OCI-LY7 (cell line): Measurements from ENCODE around the gene PTGDR. TPM values are rescaled to one million over a fixed set of nuclear protein-coding genes. Genes with fewer than 3 reads are reported as not detected.

Experiments
- BruUV-seq: library from RNA; stranded (reverse); fragments of 400-500 nt; replicated peaks from 2 replicates; lab custom pipeline; 2021; lab: Mats Ljungman, UMichigan
- CTCF ChIA-PET: fragments of 300-600 bp; sonication (Branson Sonifier 250); formaldehyde crosslinking; loops from one replicate; lab custom pipeline; 2022; ENCODE audit warnings: antibody characterized with exemption; ENCODE audit not compliant: unreplicated experiment; lab: Charles Lee
- POLR2A ChIA-PET: fragments of 300-600 bp; sonication (Branson Sonifier 250); formaldehyde crosslinking; loops from one replicate; lab custom pipeline; 2022; ENCODE audit warnings: antibody characterized with exemption; lab: Charles Lee
- DNase-seq: peaks from one replicate; pipeline ENCODE4 v3.0.0-alpha.2; 2015; ENCODE audit warnings: low spot score
- H2AFZ ChIP-seq: fragments of 200-600 bp; sonication (generic), shearing (Covaris generic); 2 replicates; pipeline ENCODE4 v1.6.1; 2014; ENCODE audit warnings: mild to moderate bottlenecking, antibody characterized with exemption, low read length, moderate library complexity
- H3K27ac ChIP-seq: fragments of 200-600 bp; sonication (generic); 2 replicates; pipeline ENCODE4 v1.5.1; 2014; ENCODE audit warnings: mixed run types, low read depth, mild to moderate bottlenecking, moderate library complexity, low read length, inconsistent platforms; ENCODE audit not compliant: poor library complexity, severe bottlenecking
- H3K36me3 ChIP-seq: fragments of 200-600 bp; sonication (generic); 2 replicates; pipeline ENCODE4 v1.6.1; 2014; ENCODE audit warnings: mild to moderate bottlenecking, antibody characterized with exemption, low read length, moderate library complexity, mixed read lengths; ENCODE audit not compliant: insufficient read depth
- H3K4me1 ChIP-seq: fragments of 200-600 bp; sonication (generic); 2 replicates; pipeline ENCODE4 v1.5.1; 2014; ENCODE audit warnings: mild to moderate bottlenecking, low read length; ENCODE audit not compliant: insufficient read depth, poor library complexity, severe bottlenecking
- H3K4me2 ChIP-seq: fragments of 200-600 bp; sonication (generic); 2 replicates; pipeline ENCODE4 v1.6.1; 2014; ENCODE audit warnings: mild to moderate bottlenecking, low read length
- H3K4me3 ChIP-seq: fragments of 200-600 bp; sonication (generic); 2 replicates; pipeline ENCODE4 v1.5.1; 2014; ENCODE audit warnings: mild to moderate bottlenecking, low read depth, low read length; ENCODE audit not compliant: poor library complexity, severe bottlenecking
- H3K79me2 ChIP-seq: fragments of 200-600 bp; sonication (generic); 2 replicates; pipeline ENCODE4 v1.6.1; 2016; ENCODE audit warnings: low read depth, mild to moderate bottlenecking, low read length, moderate library complexity, mixed read lengths; ENCODE audit not compliant: insufficient read depth
- H3K9me2 ChIP-seq: fragments of 200-600 bp; sonication (generic); 2 replicates; pipeline ENCODE4 v1.6.1; 2016; ENCODE audit warnings: mild to moderate bottlenecking, low read length, mixed read lengths; ENCODE audit not compliant: insufficient read depth
- H3K9me3 ChIP-seq: fragments of 200-600 bp; sonication (generic); 2 replicates; pipeline ENCODE4 v1.6.1; 2014; ENCODE audit warnings: mild to moderate bottlenecking, mixed run types, low read length, mixed read lengths
- H4K20me1 ChIP-seq: fragments of 200-600 bp; sonication (generic); 2 replicates; pipeline ENCODE4 v1.6.1; 2014; ENCODE audit warnings: mild to moderate bottlenecking, antibody characterized with exemption, low read length, moderate library complexity, mixed read lengths; ENCODE audit not compliant: insufficient read depth
- EZH2phosphoT487 ChIP-seq: fragments of 200-600 bp; sonication (generic); IDR thresholded peaks from 2 replicates; pipeline ENCODE4 v1.6.1; 2018; ENCODE audit warnings: low read depth, borderline replicate concordance, mild to moderate bottlenecking, mixed run types, antibody characterized with exemption, low read length, moderate library complexity, mixed read lengths
- intact Hi-C: fragments of 100-400 bp; cut with micrococcal nuclease; formaldehyde crosslinking; loops from one replicate; pipeline ENCODE4 v1.10.0; 2022; ENCODE audit not compliant: unreplicated experiment
- total RNA-seq, 2 experiments: library from RNA; depleted of rRNA in 1 of 2; stranded (reverse); fragments of >200 nt in 1 of 2; shearing (Covaris generic) in 1 of 2; gene quantifications; 2 replicates each; pipeline ENCODE4 v1.2.3, GENCODE V29; 2014 to 2022
- TF ChIP-seq, protein P1 (sequence below): fragments of 200-600 bp; sonication (generic); conservative IDR thresholded peaks from 2 replicates; pipeline ENCODE4 v1.5.1; 2014; ENCODE audit warnings: mild to moderate bottlenecking, antibody characterized with exemption, low read length, moderate library complexity, mixed read lengths

PTGDR gene
- total RNA-seq, 2 experiments from 2014 or later = not detected

DNA sequence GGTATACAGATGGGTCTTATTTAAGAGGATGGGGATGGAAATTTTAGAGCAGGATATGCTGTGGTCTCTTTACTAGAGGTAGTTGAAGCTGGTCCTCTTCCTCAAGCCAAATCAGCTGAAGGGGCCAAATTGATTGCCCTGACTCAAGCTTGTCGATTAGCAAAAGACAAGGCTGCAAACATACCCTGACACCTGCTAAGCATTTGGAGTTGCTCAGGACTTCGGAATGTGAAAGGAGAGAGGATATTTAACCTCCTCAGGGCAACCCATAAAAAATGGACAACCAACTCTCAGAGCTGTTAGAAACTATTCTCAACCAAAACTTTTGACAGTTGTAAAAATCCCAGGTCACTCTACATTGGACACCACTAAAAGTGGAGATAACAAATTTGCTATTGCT lies 15.6 kb downstream of the PTGDR start:
- TF ChIP-seq, protein P1, sequence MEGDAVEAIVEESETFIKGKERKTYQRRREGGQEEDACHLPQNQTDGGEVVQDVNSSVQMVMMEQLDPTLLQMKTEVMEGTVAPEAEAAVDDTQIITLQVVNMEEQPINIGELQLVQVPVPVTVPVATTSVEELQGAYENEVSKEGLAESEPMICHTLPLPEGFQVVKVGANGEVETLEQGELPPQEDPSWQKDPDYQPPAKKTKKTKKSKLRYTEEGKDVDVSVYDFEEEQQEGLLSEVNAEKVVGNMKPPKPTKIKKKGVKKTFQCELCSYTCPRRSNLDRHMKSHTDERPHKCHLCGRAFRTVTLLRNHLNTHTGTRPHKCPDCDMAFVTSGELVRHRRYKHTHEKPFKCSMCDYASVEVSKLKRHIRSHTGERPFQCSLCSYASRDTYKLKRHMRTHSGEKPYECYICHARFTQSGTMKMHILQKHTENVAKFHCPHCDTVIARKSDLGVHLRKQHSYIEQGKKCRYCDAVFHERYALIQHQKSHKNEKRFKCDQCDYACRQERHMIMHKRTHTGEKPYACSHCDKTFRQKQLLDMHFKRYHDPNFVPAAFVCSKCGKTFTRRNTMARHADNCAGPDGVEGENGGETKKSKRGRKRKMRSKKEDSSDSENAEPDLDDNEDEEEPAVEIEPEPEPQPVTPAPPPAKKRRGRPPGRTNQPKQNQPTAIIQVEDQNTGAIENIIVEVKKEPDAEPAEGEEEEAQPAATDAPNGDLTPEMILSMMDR = no peak
- TF ChIP-seq EZH2phosphoT487 = no peak
- Histone ChIP-seq H3K4me1 (no peaks in the 10 kb centered on the region), H3K9me2 (no peaks in the 10 kb centered on the region), H3K9me3 (no peaks in the 10 kb centered on the region), H3K4me3 (no peak overlapping the region), H3K36me3 (no peaks in the 10 kb centered on the region), H3K79me2 (no peaks in the 10 kb centered on the region), H2AFZ (no peak overlapping the region), H3K27ac (no peak overlapping the region), H4K20me1 (no peaks in the 10 kb centered on the region), H3K4me2 (no peak overlapping the region)
- CTCF ChIA-PET = no interaction called here
- intact Hi-C loops = no loop called here
- no TSS peak for BruUV-seq
- POLR2A ChIA-PET = no interaction called here
- DNase-seq = no peak

DNA sequence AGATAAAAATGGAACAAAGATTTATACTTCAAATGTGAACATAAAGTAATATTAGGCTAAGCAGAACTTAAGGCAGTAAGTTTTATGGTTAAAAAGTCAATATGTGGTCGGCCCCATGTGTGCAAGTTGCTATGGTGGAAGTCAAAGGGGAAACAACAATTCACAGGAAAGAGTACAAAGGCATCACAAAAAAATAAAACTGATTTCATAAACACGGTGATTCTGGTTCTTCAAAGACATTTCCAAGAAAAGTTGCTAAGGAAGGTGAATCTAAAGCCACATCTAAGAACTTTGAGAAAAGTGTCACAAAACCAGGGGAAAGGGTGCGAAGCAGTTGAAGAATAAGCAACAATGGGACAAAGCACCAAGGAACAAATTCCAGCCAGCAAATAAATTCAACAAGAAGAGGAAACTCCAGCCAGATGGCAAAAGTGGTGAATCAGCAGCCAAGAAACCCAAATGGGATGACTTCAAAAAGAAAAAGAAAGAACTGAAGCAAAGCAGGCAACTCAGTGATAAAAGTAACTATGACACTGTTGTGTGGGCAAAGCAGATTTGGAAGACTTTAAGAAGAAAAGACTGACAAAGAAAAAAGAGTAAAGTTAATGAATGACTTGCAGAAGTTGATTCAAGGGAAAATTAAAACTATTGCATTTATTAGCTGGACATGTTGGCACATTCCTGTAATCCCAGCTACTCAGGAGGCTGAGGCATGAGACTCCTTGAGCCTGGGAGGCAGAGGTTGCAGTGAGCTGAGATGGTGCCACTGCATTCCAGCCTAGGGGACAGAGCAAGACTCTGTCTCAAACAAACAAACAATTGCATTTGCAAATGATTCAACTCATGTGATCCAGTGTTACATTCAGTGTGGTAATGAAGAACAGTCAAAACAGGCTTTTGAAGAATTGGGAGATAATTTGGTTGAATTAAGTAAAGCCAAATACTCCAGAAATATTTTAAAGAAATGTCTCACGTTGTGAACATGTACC lies 19.5 kb downstream of the PTGDR start:
- H3K79me2 ChIP-seq = no peaks in the 10 kb centered on the region
- CTCF ChIA-PET = no interaction called here
- intact Hi-C loops = no loop called here
- H3K4me3 ChIP-seq = no peak overlapping the region
- POLR2A ChIA-PET = interaction anchor here (0.6 to 0.7 kb wide), 2 partner anchors 164 to 1017 kb away, joined by 3 to 8 read pairs; no protein-coding TSS in a partner anchor
- no peaks in the 10 kb centered on the region for H3K4me1 ChIP-seq
- no peaks in the 10 kb centered on the region for H3K9me3 ChIP-seq
- no peak overlapping the region for H3K27ac ChIP-seq
- H3K36me3 ChIP-seq = no peaks in the 10 kb centered on the region
- no peaks in the 10 kb centered on the region for H4K20me1 ChIP-seq
- H3K4me2 ChIP-seq = no peak overlapping the region
- DNase-seq = no peak
- no peak overlapping the region for H2AFZ ChIP-seq
- no peak for TF ChIP-seq EZH2phosphoT487
- TF ChIP-seq, protein P1 = no peak
- no TSS peak for BruUV-seq
- H3K9me2 ChIP-seq = no peaks in the 10 kb centered on the region
